GM21390 (cell line): ENCODE data around the gene SOCS7.
"Not testable (repeated sequence)": the region's sequence is repeated elsewhere in the genome, so short reads cannot be mapped to it uniquely, and the experiment has no call there.

Source experiments
- ATAC-seq: cut with Tn5 transposase; IDR thresholded peaks from one replicate; pipeline ENCODE4 v1.9.1; 2021; ENCODE audit not compliant: unreplicated experiment

SOCS7 gene

GRCh38 chr17:38434178-38434665 is 82.6 kb downstream of the SOCS7 start:
- no peak for ATAC-seq

GRCh38 chr17:38435795-38436194 is 84.2 kb downstream of the SOCS7 start:
- ATAC-seq = no peak

- ATAC-seq = no peak
Observed at GRCh38 chr17:38436386-38436785, 84.7 kb downstream of the SOCS7 start.

DNA sequence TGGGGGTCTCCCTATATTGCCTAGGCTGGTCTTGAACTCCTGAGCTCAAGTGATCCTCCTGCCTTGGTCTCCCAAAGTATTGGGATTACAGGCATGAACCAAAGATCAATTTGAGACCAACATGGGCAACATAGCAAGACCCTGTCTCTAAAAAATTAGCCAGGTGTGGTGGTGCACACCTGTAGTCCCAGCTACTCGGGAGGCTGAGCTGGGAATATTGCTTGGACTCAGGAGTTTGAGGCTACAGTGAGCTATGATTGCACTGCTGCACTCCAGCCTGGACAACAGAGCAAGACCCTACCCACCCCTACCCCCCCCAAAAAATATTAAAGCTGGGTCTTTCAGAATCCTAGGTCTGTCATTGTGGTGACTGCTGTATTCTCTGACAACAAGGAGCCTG is 85.7 kb downstream of the SOCS7 start:
- not testable (repeated sequence) for ATAC-seq

GRCh38 chr17:38439436-38439835 is 87.8 kb downstream of the SOCS7 start:
- no peak for ATAC-seq

- ATAC-seq = no peak
Observed at GRCh38 chr17:38440614-38441397, 89.2 kb downstream of the SOCS7 start.

- no peak for ATAC-seq
Observed at GRCh38 chr17:38441429-38442061, 89.9 kb downstream of the SOCS7 start.

DNA sequence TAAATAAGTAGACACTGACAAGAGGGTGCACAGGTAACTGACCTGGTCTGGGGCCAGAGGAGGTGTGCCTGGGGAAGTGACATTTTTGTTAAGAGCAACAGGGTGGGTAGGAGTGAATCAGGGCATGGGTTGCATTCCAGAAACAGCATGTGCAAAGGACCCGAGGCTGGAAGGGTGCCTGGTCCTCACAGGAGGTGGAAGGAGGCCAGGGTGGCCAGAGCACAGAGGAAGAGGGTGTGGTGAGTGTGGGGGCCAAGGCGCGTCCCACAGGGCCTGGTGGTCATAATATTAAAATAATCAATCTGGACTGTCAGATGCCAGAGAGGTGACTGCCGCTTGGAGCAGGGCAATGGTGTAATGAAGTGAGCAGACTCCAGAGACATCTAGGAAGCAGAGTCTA is 90.9 kb downstream of the SOCS7 start:
- ATAC-seq = no peak

DNA sequence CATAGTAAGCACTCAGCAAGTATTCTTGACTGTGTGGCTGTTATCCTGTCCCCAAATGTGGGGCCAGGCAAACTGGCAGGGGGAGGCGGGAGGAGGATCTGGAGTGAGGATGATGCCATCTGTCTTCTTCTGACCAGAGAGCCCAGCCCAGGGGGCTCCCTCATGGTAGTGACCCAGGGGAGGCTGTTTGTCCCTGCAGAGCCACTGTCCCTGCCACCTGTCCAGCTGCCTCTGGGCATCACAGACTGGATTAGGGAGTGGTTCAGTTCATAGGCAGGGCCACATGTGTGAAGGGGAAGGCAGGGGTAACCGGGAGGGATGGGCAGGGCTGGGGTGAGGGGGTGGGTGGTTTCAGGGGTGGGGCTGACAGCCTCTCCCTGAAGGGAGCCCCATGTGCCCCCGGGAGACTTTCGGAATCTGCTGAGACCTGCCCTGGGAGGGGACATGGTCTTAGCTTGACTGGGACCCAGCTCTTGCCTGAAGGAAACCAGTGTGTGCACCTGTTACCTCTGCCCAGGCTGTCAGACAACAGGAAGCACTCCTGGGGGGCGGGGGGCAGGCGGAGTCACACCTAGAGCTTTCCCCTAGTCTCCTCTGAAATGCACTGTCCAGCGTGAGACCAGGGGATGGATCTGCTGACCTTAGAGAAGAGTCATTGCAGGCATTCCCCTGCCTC is 91.8 kb downstream of the SOCS7 start:
- ATAC-seq = no peak

- ATAC-seq = no peak
Observed at GRCh38 chr17:38444151-38444550, 92.5 kb downstream of the SOCS7 start.

- ATAC-seq = no peak
Observed at GRCh38 chr17:38447502-38448085, 96.0 kb downstream of the SOCS7 start.

GRCh38 chr17:38448208-38448771 is 96.6 kb downstream of the SOCS7 start:
- no peak for ATAC-seq

GRCh38 chr17:38449364-38449763 is 97.7 kb downstream of the SOCS7 start:
- no peak for ATAC-seq

GRCh38 chr17:38450557-38451029 is 98.9 kb downstream of the SOCS7 start:
- ATAC-seq = no peak

DNA sequence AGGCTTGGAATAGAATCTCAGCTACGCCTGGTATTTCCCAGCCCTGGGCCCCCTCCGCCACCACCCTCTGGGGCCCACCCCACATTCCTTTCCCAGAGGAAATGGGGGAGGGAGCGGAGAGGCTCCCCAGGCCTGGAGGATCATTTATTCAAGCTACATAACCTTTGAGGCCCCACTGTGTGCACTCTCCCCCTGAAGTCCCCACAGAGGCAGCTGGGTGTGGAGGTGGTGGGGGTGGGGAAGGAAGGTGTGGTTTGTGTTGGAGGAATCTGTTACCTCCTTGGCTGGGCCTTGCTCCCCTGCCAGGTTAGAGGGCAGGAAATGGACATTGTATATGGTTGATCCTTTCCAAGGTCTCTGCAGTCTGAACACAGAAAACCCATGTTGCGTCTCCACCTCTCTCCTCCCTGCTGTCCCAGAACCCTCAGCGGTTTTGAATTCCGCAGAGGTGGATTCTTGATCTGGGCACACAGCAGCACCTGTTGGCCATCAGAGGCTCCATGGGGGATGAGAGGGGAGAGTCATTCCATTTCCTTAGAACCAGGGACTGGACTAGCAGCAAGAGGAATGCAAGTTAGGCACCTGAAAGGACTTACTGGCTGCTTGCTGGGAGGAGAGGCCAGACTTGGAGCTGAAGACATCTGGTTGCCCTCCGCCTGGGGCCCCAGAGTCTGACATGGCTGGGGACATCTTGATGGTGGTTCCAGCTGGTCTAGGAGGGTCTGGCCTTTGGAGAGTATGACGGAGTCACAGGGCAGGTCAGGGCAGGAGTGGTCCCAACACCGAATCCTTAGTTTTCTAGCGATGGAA is 99.6 kb downstream of the SOCS7 start:
- no peak for ATAC-seq

DNA sequence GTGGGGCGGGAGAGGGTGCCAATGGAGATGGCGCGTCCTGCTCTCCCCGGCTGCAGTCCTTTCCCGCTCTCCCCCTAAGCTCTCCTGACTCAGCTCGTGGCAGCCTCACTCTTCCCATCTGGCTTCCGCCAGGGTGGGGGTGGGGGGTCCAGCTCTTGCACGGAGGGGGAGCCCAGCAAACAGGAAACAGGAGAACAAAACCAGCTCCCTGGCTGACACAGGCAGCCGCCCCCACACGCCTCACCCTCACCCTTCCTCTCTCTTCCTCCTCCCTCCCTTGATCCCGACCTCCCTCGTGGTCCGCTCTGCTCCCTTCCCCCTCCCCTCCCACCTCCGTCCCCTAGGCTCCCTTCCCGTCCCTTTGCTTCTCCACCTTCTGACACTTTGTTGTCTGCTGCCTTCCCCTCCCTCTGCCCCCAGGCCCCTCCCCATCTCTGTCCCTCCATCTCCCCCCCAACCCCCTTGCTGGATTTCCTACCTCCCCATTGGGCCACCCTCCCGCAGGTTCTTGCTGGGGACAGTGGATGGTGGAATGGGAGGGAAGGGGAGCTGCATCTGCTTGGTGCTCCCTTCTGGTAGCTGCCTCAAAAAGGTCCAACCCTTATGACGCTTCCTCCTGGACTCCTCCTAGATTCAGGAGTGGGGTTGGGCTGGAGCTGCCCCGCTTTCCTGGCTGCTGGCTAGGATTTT is 100.3 kb downstream of the SOCS7 start:
- no peak for ATAC-seq

- ATAC-seq = no peak
Observed at GRCh38 chr17:38452719-38453118, 101.1 kb downstream of the SOCS7 start.

- ATAC-seq = no peak
Observed at GRCh38 chr17:38453951-38454421, 102.3 kb downstream of the SOCS7 start.

- no peak for ATAC-seq
Observed at GRCh38 chr17:38454532-38454931, 102.9 kb downstream of the SOCS7 start.
